HepG2 (cell line): ENCODE data around the gene LBX2. TPM values are rescaled to one million over a fixed set of nuclear protein-coding genes. Genes with fewer than 3 reads are reported as not detected.

Experiments used
- ATAC-seq: fragments of 200-7000 bp; cut with Tn5 transposase; 3 replicates; pipeline ENCODE4 v1.9.1; 2020; ENCODE audit warnings: mild to moderate bottlenecking, moderate library complexity
- BruUV-seq: library from RNA; stranded (reverse); fragments of 400-500 nt; replicated peaks from 2 replicates; lab custom pipeline; 2021; lab: Mats Ljungman, UMichigan
- CTCF ChIA-PET: fragments of 300-600 bp; formaldehyde crosslinking; extraction: SDS; loops from one replicate; lab custom pipeline; 2021; ENCODE audit warnings: low total read pairs, inconsistent platforms, low intra/inter-chr PET ratio; lab: Yijun Ruan, JAX
- POLR2A ChIA-PET: fragments of 350-600 bp; sonication (Branson Sonifier 250); formaldehyde crosslinking; loops from one replicate; lab custom pipeline; 2020; ENCODE audit warnings: antibody characterized with exemption, inconsistent platforms; lab: Yijun Ruan, JAX
- DNase-seq: peaks from one replicate; pipeline ENCODE4 v3.0.0-alpha.2; 2015; ENCODE audit warnings: low spot score
- FAIRE-seq: peaks from 3 replicates; lab custom pipeline; 2011; peaks lifted over from hg19 to GRCh38; lab: Jason Lieb, UNC
- H2AFZ ChIP-seq: one replicate; pipeline ENCODE4 v1.6.1; 2011; ENCODE audit warnings: low read length, inconsistent platforms
- H3K27ac ChIP-seq: fragments of 300-600 bp; 3 replicates; pipeline ENCODE4 v1.8.0; 2011; ENCODE audit warnings: mixed run types, mild to moderate bottlenecking, mixed read lengths, low read length, inconsistent platforms; ENCODE audit not compliant: insufficient read depth; ENCODE audit errors: extremely low read length
- H3K27me3 ChIP-seq, 2 experiments: fragments of 200-600 bp in 1 of 2; 2 replicates in 1 of 2; 3 replicates in 1 of 2; pipeline versions ENCODE4 v1.6.0 to v1.8.0; 2011; ENCODE audit warnings: low read length in 2 of 2, mild to moderate bottlenecking in 2 of 2, moderate library complexity in 2 of 2, inconsistent platforms in 1 of 2; ENCODE audit not compliant: insufficient read depth in 2 of 2, control insufficient read depth in 1 of 2
- H3K36me3 ChIP-seq, 2 experiments: fragments of 200-600 bp in 1 of 2; replicated peaks in 1 of 2; 2 replicates in 1 of 2; 3 replicates in 1 of 2; pipeline versions ENCODE4 v1.5.1 to v1.8.0; 2011; ENCODE audit warnings: low read length in 2 of 2, inconsistent platforms in 1 of 2; ENCODE audit not compliant: insufficient read depth in 2 of 2, control insufficient read depth in 1 of 2
- H3K4me1 ChIP-seq: 2 replicates; pipeline ENCODE4 v1.5.1; 2012; ENCODE audit warnings: low read length, inconsistent platforms; ENCODE audit not compliant: insufficient read depth
- H3K4me2 ChIP-seq: 2 replicates; pipeline ENCODE4 v1.6.0; 2011; ENCODE audit warnings: low read depth, low read length, inconsistent platforms
- H3K4me3 ChIP-seq, 3 experiments: fragments of 200-600 bp in 1 of 3; sonication (generic), shearing (Covaris generic) in 1 of 3; replicated peaks in 1 of 3; 2 replicates each; pipeline ENCODE4 v1.5.1; 2011 to 2016; ENCODE audit warnings: low read length in 3 of 3, inconsistent platforms in 2 of 3, low read depth in 2 of 3, mild to moderate bottlenecking in 2 of 3, control low read depth in 1 of 3, mixed read lengths in 1 of 3; ENCODE audit not compliant: insufficient read depth in 1 of 3
- H3K79me2 ChIP-seq: one replicate; pipeline ENCODE4 v1.6.1; 2011; ENCODE audit warnings: low read length, inconsistent platforms; ENCODE audit not compliant: insufficient read depth
- H3K9ac ChIP-seq: 2 replicates; pipeline ENCODE4 v1.6.0; 2011; ENCODE audit warnings: mild to moderate bottlenecking, low read depth, low read length, inconsistent platforms; ENCODE audit not compliant: insufficient read depth
- H3K9me3 ChIP-seq: 2 replicates; pipeline ENCODE4 v1.5.1; 2012; ENCODE audit warnings: mild to moderate bottlenecking, low read length
- H4K20me1 ChIP-seq: 2 replicates; pipeline ENCODE4 v1.6.0; 2011; ENCODE audit warnings: inconsistent platforms, mild to moderate bottlenecking, low read length, moderate library complexity; ENCODE audit not compliant: insufficient read depth
- AGO2 ChIP-seq: fragments of 200-400 bp; formaldehyde crosslinking; optimal IDR thresholded peaks from 2 replicates; pipeline ENCODE3; 2017; ENCODE audit warnings: mild to moderate bottlenecking, low read depth, low read length, moderate library complexity
- KDM2A ChIP-seq: sonication (generic); formaldehyde crosslinking; IDR thresholded peaks from 2 replicates; pipeline ENCODE4 v1.4.0; 2020; ENCODE audit warnings: low read depth, missing genetic modification reagents, borderline replicate concordance
- MTF1 ChIP-seq: sonication (generic); formaldehyde crosslinking; IDR thresholded peaks from 2 replicates; pipeline ENCODE4 v1.5.0; 2020; ENCODE audit warnings: missing genetic modification reagents
- ZC3H13 ChIP-seq: sonication (generic); formaldehyde crosslinking; IDR thresholded peaks from 2 replicates; pipeline ENCODE4 v1.8.1; 2023; ENCODE audit warnings: mild to moderate bottlenecking, missing genetic modification reagents, moderate library complexity
- WGBS: methylation state at CpG from one replicate; pipeline ENCODE4 v1.1.6; 2017; ENCODE audit warnings: low lambda C conversion rate; 5-methylcytosine and 5-hydroxymethylcytosine counted together
- in situ Hi-C: cut with HindIII; loops from 2 replicates; pipeline ENCODE4 v1.10.0; 2017; ENCODE audit warnings: low pct_unique_long_range_greater_than_20kb; ENCODE audit not compliant: extremely low pct_ligation_motif_present
- intact Hi-C: fragments of 100-400 bp; cut with micrococcal nuclease; formaldehyde crosslinking; loops from one replicate; pipeline ENCODE4 v1.10.0; 2022; ENCODE audit not compliant: unreplicated experiment
- polyA plus RNA-seq, 8 experiments: library from polyadenylated mRNA; depleted of rRNA in 3 of 8; stranded (reverse) in 7 of 8; unstranded in 1 of 8; fragments of >200 nt; fragmentation: Illumina TruSeq in 4 of 8; extraction: Trizol in 4 of 8; gene quantifications; 2 replicates each; pipeline versions ENCODE4 v1.2.1 to v1.2.3, GENCODE V29; 2011 to 2016; ENCODE audit warnings: low read depth in 4 of 8, missing spikeins in 1 of 8, mixed read lengths in 1 of 8; ENCODE audit not compliant: insufficient read depth in 1 of 8
- total RNA-seq, 5 experiments: library from RNA; depleted of rRNA; stranded (reverse); fragments of >200 nt; fragmentation: Illumina TruSeq; extraction: Trizol; gene quantifications; 2 replicates each; pipeline ENCODE4 v1.2.3, GENCODE V29; 2016; ENCODE audit warnings: low read depth in 1 of 5
- TF ChIP-seq, protein P1 (sequence below): sonication (generic); formaldehyde crosslinking; IDR thresholded peaks from 2 replicates; pipeline ENCODE4 v1.5.1; 2020; ENCODE audit warnings: mild to moderate bottlenecking, missing genetic modification reagents, moderate library complexity
- TF ChIP-seq, protein P2 (sequence below): sonication (generic); formaldehyde crosslinking; IDR thresholded peaks from 2 replicates; pipeline ENCODE4 v1.4.0; 2020; ENCODE audit warnings: mild to moderate bottlenecking, missing genetic modification reagents

LBX2 gene
- total and polyA plus RNA-seq, 2 of the 13 experiments (the other 11 are each of a cell fraction or from before 2014, with no cell fraction given) = 6.4 to 8.1 TPM

GRCh38 chr2:74534411-74534810 is 35.0 kb upstream of the LBX2 start:
- H3K36me3 ChIP-seq = peaks cover 7 to 12% of the 10 kb centered on the region in 2 experiments; a peak in 3 of 5 replicates
- BruUV-seq = no TSS peak
- FAIRE-seq = no peak
- H3K4me1 ChIP-seq = peaks cover 19% of the 10 kb centered on the region
- no peaks in the 10 kb centered on the region for H4K20me1 ChIP-seq
- ChIA-PET CTCF (no interaction called here), POLR2A (no interaction called here)
- H3K79me2 ChIP-seq = peaks cover 5% of the 10 kb centered on the region
- no peak overlapping the region for H3K4me3 ChIP-seq
- peaks cover 4 to 28% of the 10 kb centered on the region in 2 experiments; a peak in 3 of 5 replicates for H3K27me3 ChIP-seq
- no peaks in the 10 kb centered on the region for H3K9me3 ChIP-seq
- WGBS = 95% methylated on average over 12 of the region's 12 CpGs
- no peak for DNase-seq
- no peak for ATAC-seq
- intact Hi-C loops = no loop called here
- H3K27ac ChIP-seq = no peak overlapping the region
- in situ Hi-C loops = no loop called here
- no peak overlapping the region for H3K9ac ChIP-seq
- H3K4me2 ChIP-seq = no peak overlapping the region
- no peak overlapping the region for H2AFZ ChIP-seq
- TF ChIP-seq MTF1 (CRISPR knock-in tag) (no peak), ZC3H13 (0 out of 2 replicates have a peak, but pooled peaks have one; percentile 40), KDM2A (peak; percentile 20; the same call in 1 of the 2 replicates), AGO2 (peak; percentile 77)
- TF ChIP-seq, protein P1, sequence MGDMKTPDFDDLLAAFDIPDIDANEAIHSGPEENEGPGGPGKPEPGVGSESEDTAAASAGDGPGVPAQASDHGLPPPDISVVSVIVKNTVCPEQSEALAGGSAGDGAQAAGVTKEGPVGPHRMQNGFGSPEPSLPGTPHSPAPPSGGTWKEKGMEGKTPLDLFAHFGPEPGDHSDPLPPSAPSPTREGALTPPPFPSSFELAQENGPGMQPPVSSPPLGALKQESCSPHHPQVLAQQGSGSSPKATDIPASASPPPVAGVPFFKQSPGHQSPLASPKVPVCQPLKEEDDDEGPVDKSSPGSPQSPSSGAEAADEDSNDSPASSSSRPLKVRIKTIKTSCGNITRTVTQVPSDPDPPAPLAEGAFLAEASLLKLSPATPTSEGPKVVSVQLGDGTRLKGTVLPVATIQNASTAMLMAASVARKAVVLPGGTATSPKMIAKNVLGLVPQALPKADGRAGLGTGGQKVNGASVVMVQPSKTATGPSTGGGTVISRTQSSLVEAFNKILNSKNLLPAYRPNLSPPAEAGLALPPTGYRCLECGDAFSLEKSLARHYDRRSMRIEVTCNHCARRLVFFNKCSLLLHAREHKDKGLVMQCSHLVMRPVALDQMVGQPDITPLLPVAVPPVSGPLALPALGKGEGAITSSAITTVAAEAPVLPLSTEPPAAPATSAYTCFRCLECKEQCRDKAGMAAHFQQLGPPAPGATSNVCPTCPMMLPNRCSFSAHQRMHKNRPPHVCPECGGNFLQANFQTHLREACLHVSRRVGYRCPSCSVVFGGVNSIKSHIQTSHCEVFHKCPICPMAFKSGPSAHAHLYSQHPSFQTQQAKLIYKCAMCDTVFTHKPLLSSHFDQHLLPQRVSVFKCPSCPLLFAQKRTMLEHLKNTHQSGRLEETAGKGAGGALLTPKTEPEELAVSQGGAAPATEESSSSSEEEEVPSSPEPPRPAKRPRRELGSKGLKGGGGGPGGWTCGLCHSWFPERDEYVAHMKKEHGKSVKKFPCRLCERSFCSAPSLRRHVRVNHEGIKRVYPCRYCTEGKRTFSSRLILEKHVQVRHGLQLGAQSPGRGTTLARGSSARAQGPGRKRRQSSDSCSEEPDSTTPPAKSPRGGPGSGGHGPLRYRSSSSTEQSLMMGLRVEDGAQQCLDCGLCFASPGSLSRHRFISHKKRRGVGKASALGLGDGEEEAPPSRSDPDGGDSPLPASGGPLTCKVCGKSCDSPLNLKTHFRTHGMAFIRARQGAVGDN = 0 out of 2 replicates have a peak, but pooled peaks have one; percentile 9
- TF ChIP-seq, protein P2, sequence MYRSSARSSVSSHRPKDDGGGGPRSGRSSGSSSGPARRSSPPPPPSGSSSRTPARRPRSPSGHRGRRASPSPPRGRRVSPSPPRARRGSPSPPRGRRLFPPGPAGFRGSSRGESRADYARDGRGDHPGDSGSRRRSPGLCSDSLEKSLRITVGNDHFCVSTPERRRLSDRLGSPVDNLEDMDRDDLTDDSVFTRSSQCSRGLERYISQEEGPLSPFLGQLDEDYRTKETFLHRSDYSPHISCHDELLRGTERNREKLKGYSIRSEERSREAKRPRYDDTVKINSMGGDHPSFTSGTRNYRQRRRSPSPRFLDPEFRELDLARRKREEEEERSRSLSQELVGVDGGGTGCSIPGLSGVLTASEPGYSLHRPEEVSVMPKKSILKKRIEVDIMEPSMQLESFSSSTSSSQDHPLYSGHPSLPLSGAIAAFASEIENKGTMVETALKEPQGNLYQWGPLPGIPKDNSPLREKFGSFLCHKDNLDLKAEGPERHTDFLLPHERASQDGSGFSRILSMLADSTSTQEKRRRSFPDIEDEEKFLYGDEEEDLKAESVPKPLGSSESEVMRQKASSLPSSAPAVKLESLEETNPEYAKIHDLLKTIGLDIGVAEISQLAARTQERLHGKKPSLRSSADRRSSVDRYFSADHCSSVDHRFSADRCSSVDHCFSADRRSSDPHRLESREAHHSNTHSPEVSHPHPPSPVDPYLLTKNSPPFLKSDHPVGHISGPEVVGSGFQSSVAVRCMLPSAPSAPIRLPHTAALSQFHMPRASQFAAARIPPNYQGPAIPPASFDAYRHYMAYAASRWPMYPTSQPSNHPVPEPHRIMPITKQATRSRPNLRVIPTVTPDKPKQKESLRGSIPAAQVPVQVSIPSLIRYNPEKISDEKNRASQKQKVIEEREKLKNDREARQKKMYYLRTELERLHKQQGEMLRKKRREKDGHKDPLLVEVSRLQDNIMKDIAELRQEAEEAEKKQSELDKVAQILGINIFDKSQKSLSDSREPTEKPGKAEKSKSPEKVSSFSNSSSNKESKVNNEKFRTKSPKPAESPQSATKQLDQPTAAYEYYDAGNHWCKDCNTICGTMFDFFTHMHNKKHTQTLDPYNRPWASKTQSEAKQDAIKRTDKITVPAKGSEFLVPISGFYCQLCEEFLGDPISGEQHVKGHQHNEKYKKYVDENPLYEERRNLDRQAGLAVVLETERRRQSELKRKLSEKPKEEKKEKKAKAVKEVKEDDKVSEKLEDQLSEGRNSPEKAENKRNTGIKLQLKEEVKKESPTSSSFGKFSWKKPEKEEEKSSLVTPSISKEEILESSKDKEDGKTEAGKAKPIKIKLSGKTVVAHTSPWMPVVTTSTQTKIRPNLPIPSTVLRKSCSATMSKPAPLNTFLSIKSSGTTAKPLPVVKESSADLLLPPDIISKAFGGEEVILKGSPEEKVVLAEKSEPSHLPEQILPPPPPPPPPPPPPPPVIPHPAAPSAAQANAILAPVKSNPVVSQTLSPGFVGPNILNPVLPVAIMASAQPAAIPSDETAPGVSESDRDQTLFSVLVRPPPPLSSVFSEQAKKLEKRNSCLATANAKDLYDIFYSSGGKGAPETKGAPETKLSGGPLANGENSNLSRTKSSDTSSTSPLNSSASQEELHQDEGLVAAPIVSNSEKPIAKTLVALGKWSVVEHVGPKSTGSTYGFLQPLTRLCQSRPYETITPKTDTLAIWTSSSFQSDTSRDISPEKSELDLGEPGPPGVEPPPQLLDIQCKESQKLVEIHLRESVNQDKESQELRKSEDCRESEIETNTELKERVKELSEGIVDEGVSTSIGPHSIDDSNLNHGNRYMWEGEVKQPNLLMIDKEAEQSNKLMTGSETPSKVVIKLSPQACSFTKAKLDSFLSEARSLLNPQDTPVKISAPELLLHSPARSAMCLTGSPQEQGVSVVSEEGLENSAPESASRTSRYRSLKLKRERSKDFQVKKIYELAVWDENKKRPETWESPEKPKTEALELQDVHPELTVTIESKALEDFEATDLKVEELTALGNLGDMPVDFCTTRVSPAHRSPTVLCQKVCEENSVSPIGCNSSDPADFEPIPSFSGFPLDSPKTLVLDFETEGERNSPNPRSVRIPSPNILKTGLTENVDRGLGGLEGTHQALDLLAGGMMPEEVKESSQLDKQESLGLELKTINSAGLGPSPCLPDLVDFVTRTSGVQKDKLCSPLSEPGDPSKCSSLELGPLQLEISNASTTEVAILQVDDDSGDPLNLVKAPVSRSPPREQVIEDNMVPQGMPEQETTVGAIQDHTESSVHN = peak; percentile 62; the same call in 1 of the 2 replicates
